Measurements from ENCODE around the gene CAND1. TPM values are rescaled to one million over a fixed set of nuclear protein-coding genes. Genes with fewer than 3 reads are reported as not detected.

The CAND1 gene
- total RNA-seq, 1 experiment from 2014 or later: 230 TPM

- H2AK5ac ChIP-seq (ENCODE audit: insufficient read length, low read length): no peak overlapping the region
- DNase-seq: no peak
- no peak overlapping the region for H4K5ac ChIP-seq (ENCODE audit: insufficient read length, low read depth, low read length)
- H4K8ac ChIP-seq (replicated peaks; ENCODE audit: insufficient read length, low read depth, low read length): no peak overlapping the region
- H3K27ac ChIP-seq (ENCODE audit: insufficient read length, low read depth, low read length): no peak overlapping the region
- H2AFZ ChIP-seq (ENCODE audit: low read length): no peak overlapping the region
- H2BK120ac ChIP-seq (ENCODE audit: low read depth, low read length, poor library complexity, severe bottlenecking): no peak overlapping the region
- no peak overlapping the region for H3K56ac ChIP-seq (ENCODE audit: insufficient read length, low read depth, low read length)
- H3K27ac Mint-ChIP-seq: no peak overlapping the region
- no peaks in the 10 kb centered on the region for H3K79me1 ChIP-seq (ENCODE audit: insufficient read depth, low read depth, low read length, poor library complexity, severe bottlenecking)
- no peak overlapping the region for H2BK12ac ChIP-seq (ENCODE audit: insufficient read length, low read depth, low read length)
- no peak overlapping the region for H3K4me3 Mint-ChIP-seq
- H3K9me3 ChIP-seq (ENCODE audit: control insufficient read depth, low read depth, low read length): no peaks in the 10 kb centered on the region
- H3T11ph ChIP-seq (ENCODE audit: low read length): no peak overlapping the region
- H3K4ac ChIP-seq (ENCODE audit: low read depth, low read length): no peak overlapping the region
- H3K23ac ChIP-seq (ENCODE audit: insufficient read length, low read depth, low read length): no peak overlapping the region
- H3K27me3 Mint-ChIP-seq (ENCODE audit: low read depth): peaks cover 2% of the 10 kb centered on the region; the same call in 1 of the 2 replicates
- H3K14ac ChIP-seq (ENCODE audit: insufficient read depth, low read length): no peak overlapping the region
- H3K27me3 ChIP-seq (ENCODE audit: insufficient read depth, low read length): no peaks in the 10 kb centered on the region
- H3K9ac ChIP-seq (ENCODE audit: extremely low read depth, insufficient read length, low read length): no peak overlapping the region
- no peaks in the 10 kb centered on the region for H4K20me1 ChIP-seq (ENCODE audit: control insufficient read depth, insufficient read depth, insufficient read length)
- no peak overlapping the region for H2BK20ac ChIP-seq (ENCODE audit: low read depth, low read length, poor library complexity, severe bottlenecking)
- no peaks in the 10 kb centered on the region for H3K36me3 Mint-ChIP-seq (ENCODE audit: insufficient read depth in 1 of 3, low read depth in 3 of 3)
- H3K4me2 ChIP-seq (ENCODE audit: insufficient read depth, insufficient read length, low read length): no peak overlapping the region
- H3K9me3 Mint-ChIP-seq: no peaks in the 10 kb centered on the region
- H3K4me1 Mint-ChIP-seq: no peaks in the 10 kb centered on the region
- H2BK5ac ChIP-seq (ENCODE audit: insufficient read length, low read length): no peak overlapping the region
- no peak overlapping the region for H4K91ac ChIP-seq (ENCODE audit: insufficient read length, low read depth, low read length)
- no peak overlapping the region for H3K18ac ChIP-seq (ENCODE audit: insufficient read length, low read depth, low read length)
- H3K23me2 ChIP-seq (ENCODE audit: insufficient read length, low read depth, low read length, poor library complexity, severe bottlenecking): no peaks in the 10 kb centered on the region
- H3K4me1 ChIP-seq (ENCODE audit: insufficient read depth, low read length): no peaks in the 10 kb centered on the region
- no peak overlapping the region for H2BK15ac ChIP-seq (ENCODE audit: low read depth, low read length)
- no peak for TF ChIP-seq CTCF (conservative IDR thresholded peaks at IDR 0.05)
- H3K79me2 ChIP-seq (ENCODE audit: insufficient read depth, low read length): no peaks in the 10 kb centered on the region
These were observed 25.9 kb upstream of the CAND1 start for GRCh38 chr12:67243260-67243659.

Measured in H9 (cell line).